Amygdala (tissue), 56 donors: ENCODE data around the gene MAGOHB.
A peak's percentile ranks its signal among the peaks of the same experiment; 100 is the strongest.
"Not testable (repeated sequence)": the region's sequence is repeated elsewhere in the genome, so short reads cannot be mapped to it uniquely, and the experiment has no call there.

Experiments
- DNase-seq, 56 donors: peaks; one replicate each; lab custom pipeline; 2025; lab: John Stamatoyannopoulos, UW

The MAGOHB gene

DNA sequence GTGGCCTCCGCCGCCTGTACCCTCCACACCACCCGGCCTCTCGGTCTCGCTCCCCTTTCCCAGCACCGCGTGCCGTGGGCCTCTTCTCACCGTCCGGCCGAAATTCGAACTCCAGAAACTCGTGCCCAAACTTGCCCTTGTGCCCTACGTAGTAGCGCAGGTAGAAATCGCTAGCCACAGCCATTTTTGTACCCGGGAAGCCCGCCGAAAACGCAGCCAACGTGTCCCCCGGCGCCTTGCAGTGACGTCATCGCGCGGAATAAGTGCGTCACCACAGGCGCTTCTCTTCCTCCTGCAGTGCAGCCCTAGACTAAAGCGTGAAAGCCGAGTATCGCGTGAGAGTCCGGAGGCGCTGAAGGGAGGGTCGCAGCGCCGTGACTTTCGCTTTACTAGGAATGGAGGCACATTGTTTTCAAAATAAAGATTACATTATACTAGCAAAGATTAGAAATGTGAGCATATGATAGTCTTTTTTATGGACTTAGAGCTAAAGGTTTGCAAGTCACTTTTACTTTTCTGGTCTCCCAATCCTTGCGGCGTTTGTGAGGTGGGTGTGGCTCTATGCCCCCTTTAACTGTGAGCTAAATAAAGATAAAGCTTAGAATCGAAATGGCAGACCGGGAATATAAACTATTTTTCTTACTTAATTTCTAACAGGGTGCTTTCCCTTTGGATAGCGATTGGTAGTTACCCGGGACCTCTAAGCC, at the start of gene MAGOHB:
MAGOHB (minus strand) TSS at position 261 of the 707 bp plus-strand sequence; CDS start at position 184, 77 bp downstream.
- peak; percentile 52 to 94 (median 83) for DNase-seq

DNA sequence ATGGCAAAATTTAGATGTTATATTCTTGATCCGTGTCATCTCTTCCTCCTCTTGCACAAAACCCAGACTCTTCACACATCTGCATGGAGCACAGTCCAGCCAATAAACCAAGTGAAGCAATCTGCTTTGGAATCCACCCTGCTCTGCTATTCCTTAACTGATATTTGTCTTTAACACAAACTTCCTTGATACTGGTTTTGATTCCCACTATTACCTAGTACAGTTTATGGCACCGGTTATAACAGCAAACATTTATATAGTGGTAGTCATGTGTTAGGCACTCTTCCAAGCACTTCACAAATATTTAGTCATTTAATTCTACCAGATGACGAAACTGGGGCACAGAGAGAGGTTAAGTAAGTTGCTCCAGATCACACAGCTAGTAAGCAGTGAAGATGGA, 47.9 kb upstream of the MAGOHB start:
- no peak for DNase-seq

DNA sequence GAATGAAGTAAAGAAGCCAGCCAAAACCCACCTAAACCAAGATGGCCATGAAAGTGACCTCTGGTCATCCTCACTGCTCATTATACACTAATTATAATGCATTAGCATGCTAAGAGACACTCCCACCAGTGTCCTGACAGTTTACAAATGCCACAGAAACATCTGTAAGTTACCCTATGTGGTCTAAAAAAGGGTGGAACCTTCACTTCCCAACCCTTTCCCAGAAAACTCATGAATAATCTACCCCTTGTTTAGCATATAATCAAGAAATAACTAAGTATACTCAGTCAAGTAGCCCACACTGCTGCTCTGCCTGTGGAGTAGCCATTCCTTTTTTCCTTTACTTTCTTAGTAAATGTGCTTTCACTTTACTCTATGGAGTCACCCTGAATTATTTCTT, 40.6 kb upstream of the MAGOHB start:
- no peak for DNase-seq

GRCh38 chr12:10652192-10652591, 38.8 kb upstream of the MAGOHB start:
- DNase-seq = no peak

DNA sequence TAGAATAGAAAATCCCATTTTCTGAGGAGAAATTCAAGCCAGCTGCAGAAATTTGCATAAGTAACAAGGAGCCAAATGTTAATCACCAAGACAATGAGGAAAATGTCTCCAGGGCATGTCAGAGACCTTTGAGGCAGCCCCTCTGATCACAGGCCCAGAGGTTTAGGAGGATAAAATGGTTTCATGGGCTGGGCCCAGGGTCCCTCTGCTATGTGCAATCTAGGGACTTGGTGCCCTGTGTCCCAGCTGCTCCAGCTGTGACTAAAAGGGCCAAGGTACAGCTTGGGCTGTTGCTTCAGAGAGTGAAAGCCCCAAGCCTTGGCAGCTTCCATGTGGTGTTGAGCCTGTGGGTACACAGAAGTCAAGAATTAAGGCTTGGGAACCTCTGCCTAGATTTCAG, 33.2 kb upstream of the MAGOHB start:
- DNase-seq = not testable (repeated sequence)

- DNase-seq = no peak
Observed at GRCh38 chr12:10645910-10646309, 32.5 kb upstream of the MAGOHB start.

DNA sequence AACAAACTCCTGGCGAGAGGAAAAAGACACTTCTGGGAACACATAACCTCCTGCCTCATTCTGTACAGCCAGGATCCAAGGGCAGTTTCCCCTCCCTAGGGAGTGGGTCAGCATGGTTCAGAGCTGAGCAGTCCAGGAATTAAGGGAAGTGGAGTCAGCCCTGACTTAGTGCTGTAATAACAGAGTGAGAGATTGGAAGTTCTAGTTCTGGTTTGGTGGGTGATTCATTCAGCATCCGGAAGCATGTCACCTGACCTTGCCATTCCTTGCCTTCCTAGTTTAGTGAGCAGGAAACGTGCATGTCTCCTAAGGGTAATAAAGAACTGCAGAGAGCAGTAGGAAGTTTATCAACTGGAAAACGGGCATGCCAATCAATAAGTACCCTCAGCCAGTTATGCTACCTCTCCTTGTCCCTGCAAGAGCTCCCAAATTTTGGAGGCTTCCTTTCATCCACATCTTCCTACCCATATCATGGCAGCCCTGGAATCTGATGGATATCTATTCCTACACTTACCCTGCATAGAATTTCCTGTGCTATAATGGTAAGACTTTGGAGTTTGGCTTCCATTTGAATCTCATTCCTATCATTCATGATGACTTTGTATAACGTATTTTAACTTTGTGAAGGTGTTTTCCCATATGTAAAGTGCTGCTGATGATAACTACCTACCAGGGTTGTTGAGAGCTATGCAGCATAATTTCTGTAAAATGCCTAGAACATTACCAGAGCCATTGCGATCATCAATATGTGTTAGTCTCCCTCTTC, 28.5 kb upstream of the MAGOHB start:
- DNase-seq = no peak

DNA sequence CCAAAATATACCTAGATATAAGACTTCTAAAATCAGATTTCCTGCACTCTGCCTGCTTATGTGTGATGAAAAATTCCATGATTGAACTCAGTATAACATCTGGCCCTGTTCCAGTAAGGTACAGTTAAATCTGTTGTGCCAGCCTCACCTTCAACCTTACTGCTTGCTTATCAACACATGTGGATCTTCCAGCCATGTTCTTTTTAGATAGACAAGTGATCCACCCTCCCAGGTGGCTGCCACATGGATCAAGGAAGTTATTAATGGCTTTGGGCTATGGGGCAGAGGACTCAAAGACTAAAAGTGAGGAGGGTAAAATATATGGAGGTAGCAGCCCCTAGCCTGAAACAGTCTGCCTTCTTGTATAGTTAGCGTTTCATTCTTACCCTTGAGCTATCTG, 25.3 kb upstream of the MAGOHB start:
- DNase-seq = no peak

DNA sequence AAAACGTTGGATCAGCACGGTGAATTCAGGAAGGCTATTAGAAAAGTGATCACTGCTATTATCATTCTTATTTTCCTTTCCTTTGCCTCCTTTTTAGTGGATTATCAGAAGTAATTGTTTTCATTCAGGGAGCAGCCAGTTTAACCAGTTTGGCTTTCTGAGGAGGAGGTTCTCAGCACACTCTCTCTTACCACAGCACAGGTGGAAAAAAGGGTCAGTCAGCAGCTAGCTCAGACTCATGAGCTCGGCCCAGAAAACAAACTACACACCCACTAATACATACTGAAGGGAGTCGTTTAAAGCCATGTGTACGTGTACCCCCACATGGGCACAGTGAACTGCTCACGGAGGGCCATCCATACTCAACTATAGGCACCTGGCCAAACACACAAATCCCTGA, 23.2 kb upstream of the MAGOHB start:
- DNase-seq = no peak

- no peak for DNase-seq
Observed at GRCh38 chr12:10636124-10636523, 22.7 kb upstream of the MAGOHB start.

DNA sequence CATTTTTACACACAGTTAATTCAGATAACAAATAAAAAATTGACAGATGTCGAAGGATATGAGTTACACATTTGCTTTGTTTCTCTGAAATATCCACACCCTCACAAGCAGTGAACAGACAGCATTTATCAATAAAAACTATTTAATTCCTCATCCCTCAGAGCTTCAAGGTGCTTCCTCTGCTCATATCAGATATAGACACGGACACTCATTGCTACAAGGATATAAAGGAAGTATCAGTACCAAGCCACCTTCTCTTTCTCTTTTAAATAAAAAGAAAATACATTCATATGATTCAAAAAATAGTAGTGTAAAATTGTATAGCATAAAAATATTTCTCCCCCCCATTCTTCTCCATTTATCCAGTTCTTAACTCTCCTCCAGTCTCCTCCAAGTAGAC, 21.9 kb upstream of the MAGOHB start:
- DNase-seq = no peak

GRCh38 chr12:10634427-10634826, 21.0 kb upstream of the MAGOHB start:
- DNase-seq = no peak

DNA sequence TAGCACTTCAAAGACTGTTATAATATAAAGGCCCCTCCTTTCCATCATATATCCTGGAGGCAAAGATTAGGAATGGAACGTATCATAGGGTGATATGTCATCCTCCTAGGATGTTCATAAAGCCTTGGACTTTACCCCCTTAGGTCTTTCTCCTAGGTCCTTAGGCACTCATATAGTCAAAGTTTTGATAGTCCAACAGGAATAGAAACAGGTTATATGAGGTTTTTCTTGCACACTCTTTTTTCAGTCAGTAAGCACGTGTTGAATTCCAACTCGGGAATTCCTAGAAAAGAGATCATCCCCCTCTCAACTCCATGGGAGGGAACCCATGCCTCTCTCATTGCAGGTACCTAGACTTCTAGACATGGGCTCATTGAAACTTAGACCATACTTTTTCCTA, 20.1 kb upstream of the MAGOHB start:
- no peak for DNase-seq

DNA sequence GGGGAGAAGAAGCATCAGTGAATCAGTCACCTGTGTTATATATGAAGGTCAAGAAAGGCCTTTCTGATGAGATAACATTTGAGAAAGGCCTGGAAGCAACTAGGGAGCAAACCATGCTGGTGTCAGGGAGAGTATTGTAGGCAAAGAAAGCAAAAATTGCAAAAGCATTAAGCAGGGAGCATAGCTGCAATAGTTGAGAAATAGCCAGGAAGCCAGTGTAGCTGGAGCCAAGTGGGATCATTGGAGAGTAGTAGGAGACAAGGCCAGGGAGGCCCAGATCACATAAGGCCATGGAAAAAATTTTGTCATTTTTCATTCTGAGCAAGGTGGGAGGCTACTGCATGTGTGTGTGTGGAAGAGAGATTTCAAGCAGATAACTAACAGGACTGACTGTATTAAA, 18.8 kb upstream of the MAGOHB start:
- no peak for DNase-seq

GRCh38 chr12:10624605-10625004, 11.2 kb upstream of the MAGOHB start:
- no peak for DNase-seq

DNA sequence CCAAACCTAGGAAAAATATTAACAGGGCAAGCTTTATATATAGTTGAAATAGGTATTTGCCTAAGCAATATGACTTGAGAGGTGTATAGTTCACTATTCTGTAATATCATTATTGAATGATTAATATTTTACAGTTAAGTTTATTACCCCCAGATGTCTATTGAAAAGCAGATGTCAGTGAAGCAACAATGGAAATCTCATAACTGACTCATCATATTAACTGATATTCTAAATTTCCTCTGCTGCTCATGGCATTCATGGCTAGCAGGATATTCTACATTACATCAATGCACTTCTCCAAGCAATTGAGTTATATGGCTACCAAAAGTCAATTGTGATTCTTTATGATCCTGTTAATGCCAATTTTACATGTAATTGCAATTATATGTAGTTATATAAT, 9.7 kb upstream of the MAGOHB start:
- no peak for DNase-seq

- DNase-seq = no peak
Observed at GRCh38 chr12:10621278-10621677, 7.9 kb upstream of the MAGOHB start.

- no peak for DNase-seq
Observed at GRCh38 chr12:10620078-10620779, 6.8 kb upstream of the MAGOHB start.

GRCh38 chr12:10618338-10618987, 5.1 kb upstream of the MAGOHB start:
- DNase-seq = no peak

GRCh38 chr12:10617863-10618262, 4.5 kb upstream of the MAGOHB start:
- DNase-seq = no peak

DNA sequence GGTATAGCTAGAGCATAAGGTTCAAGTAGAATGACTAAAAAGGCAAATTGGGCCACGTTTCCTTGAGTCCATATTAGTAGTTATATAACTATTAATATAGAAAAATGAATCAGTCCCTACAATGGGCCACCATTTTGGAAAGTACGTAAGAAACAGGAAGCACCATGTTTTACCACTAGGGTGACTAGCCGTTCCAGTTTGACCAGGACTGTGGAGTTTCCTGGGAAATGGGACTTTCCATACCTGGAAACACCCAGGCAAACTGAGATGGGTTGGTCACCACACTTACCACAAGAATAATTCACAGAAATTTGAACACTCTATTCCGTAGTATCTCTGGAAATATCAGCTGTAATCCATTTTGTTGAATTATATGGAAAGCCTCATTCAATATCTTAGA, 2.1 kb upstream of the MAGOHB start:
- no peak for DNase-seq
